Peyer's patch (tissue), 4 donors: ENCODE data around the gene ZNF879. TPM values are rescaled to one million over a fixed set of nuclear protein-coding genes. Genes with fewer than 3 reads are reported as not detected.

Source experiments
- DNase-seq, 3 donors: peaks; one replicate each; pipeline ENCODE4 v3.0.0-alpha.2; 2017 to 2019
- H3K27ac ChIP-seq, 4 donors: fragments of 200-600 bp; sonication (generic); one replicate each; pipeline ENCODE4 v1.5.1; 2016 to 2019
- H3K27me3 ChIP-seq, 2 donors: fragments of 200-600 bp; sonication (generic); one replicate each; pipeline ENCODE4 v1.5.1; 2019
- H3K36me3 ChIP-seq, 3 donors: fragments of 200-600 bp; sonication (generic); one replicate each; pipeline ENCODE4 v1.5.1; 2016 to 2019
- H3K4me1 ChIP-seq, 4 donors: fragments of 200-600 bp; sonication (generic); one replicate each; pipeline ENCODE4 v1.5.1; 2016 to 2019
- H3K4me3 ChIP-seq, 4 donors: fragments of 200-600 bp; sonication (generic); 1 replicate in 3 of 4; 2 replicates in 1 of 4; pipeline ENCODE4 v1.5.1; 2016 to 2019; ENCODE audit warnings: mild to moderate bottlenecking in 1 of 4
- H3K9me3 ChIP-seq, 4 donors: fragments of 200-600 bp; sonication (generic); one replicate each; pipeline ENCODE4 v1.5.1; 2016 to 2019; ENCODE audit warnings: mild to moderate bottlenecking in 1 of 4
- POLR2A ChIP-seq, 2 donors: fragments of 450-650 bp; IDR thresholded peaks; one replicate each; pipeline ENCODE4 v1.5.1; 2017; ENCODE audit warnings: antibody characterized with exemption in 2 of 2, mild to moderate bottlenecking in 2 of 2, moderate library complexity in 2 of 2
- total RNA-seq, 4 donors: library from RNA; depleted of rRNA; stranded (reverse); fragments of >200 nt; gene quantifications; one replicate each; pipeline ENCODE4 v1.1.0, GENCODE V29; 2016
- TF ChIP-seq, protein P1 (sequence below), 6 experiments: fragments of 450-650 bp in 4 of 6; fragments of 200-600 bp in 2 of 6; sonication (generic) in 1 of 6; IDR thresholded peaks; one replicate each; pipeline ENCODE4 v1.5.1; 2017 to 2019; ENCODE audit warnings: antibody characterized with exemption in 6 of 6, mild to moderate bottlenecking in 3 of 6, moderate library complexity in 1 of 6

ZNF879 gene
- total RNA-seq, 4 donors from 2014 or later = 3.2 to 28.1 (median 6.2) TPM

GRCh38 chr5:178986326-178986960, 37.2 kb upstream of the ZNF879 start:
- Histone ChIP-seq H3K36me3 (no peaks in the 10 kb centered on the region), H3K4me1 (no peaks in the 10 kb centered on the region), H3K27ac (no peak overlapping the region), H3K27me3 (no peaks in the 10 kb centered on the region), H3K4me3 (no peak overlapping the region), H3K9me3 (peaks cover 0 to 56% (median 3%) of the 10 kb centered on the region in 4 donors)
- TF ChIP-seq, protein P1, sequence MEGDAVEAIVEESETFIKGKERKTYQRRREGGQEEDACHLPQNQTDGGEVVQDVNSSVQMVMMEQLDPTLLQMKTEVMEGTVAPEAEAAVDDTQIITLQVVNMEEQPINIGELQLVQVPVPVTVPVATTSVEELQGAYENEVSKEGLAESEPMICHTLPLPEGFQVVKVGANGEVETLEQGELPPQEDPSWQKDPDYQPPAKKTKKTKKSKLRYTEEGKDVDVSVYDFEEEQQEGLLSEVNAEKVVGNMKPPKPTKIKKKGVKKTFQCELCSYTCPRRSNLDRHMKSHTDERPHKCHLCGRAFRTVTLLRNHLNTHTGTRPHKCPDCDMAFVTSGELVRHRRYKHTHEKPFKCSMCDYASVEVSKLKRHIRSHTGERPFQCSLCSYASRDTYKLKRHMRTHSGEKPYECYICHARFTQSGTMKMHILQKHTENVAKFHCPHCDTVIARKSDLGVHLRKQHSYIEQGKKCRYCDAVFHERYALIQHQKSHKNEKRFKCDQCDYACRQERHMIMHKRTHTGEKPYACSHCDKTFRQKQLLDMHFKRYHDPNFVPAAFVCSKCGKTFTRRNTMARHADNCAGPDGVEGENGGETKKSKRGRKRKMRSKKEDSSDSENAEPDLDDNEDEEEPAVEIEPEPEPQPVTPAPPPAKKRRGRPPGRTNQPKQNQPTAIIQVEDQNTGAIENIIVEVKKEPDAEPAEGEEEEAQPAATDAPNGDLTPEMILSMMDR (IDR thresholded peaks at IDR 0.05) = no peak
- no peak for TF ChIP-seq POLR2A (IDR thresholded peaks at IDR 0.05)
- no peak for DNase-seq

GRCh38 chr5:178988436-178989220, 35.0 kb upstream of the ZNF879 start:
- no peak for DNase-seq
- Histone ChIP-seq H3K36me3 (no peaks in the 10 kb centered on the region), H3K4me1 (no peaks in the 10 kb centered on the region), H3K4me3 (no peak overlapping the region), H3K9me3 (peaks cover 0 to 41% (median 3%) of the 10 kb centered on the region in 4 donors), H3K27me3 (no peaks in the 10 kb centered on the region), H3K27ac (no peak overlapping the region)
- TF ChIP-seq, protein P1 (IDR thresholded peaks at IDR 0.05) = no peak
- TF ChIP-seq POLR2A (IDR thresholded peaks at IDR 0.05) = no peak

GRCh38 chr5:178989311-178989710, 34.3 kb upstream of the ZNF879 start:
- no peaks in the 10 kb centered on the region for H3K4me1 ChIP-seq
- H3K27me3 ChIP-seq = no peaks in the 10 kb centered on the region
- H3K9me3 ChIP-seq = peaks cover 0 to 34% (median 5%) of the 10 kb centered on the region in 4 donors
- no peak overlapping the region for H3K27ac ChIP-seq
- no peaks in the 10 kb centered on the region for H3K36me3 ChIP-seq
- H3K4me3 ChIP-seq = no peak overlapping the region
- no peak for DNase-seq
- no peak for TF ChIP-seq POLR2A (IDR thresholded peaks at IDR 0.05)
- TF ChIP-seq, protein P1 (IDR thresholded peaks at IDR 0.05) = no peak

DNA sequence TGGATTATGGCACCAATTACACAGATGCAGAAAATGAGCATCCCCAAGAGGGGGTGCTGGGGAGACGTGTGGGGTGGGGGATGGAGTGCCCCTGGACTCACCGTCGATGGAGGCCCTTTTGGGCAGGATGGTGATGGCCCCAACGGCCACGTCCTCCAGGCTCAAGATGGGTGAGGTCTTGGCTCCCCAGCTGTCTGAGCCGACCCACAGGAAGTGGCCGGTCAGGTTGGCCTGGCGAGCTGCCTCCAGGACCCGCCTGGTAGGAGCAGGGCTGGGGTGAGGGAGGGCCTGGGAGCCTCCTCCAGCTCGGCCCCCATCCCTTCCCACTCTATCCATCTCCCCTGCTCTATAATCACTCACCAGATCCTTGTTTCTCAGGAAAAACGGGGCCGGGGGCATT, 33.1 kb upstream of the ZNF879 start:
- Histone ChIP-seq H3K27me3 (no peaks in the 10 kb centered on the region), H3K4me1 (no peaks in the 10 kb centered on the region), H3K4me3 (no peak overlapping the region), H3K27ac (no peak overlapping the region), H3K9me3 (peaks cover 0 to 30% (median 9%) of the 10 kb centered on the region in 4 donors), H3K36me3 (no peaks in the 10 kb centered on the region)
- TF ChIP-seq POLR2A (IDR thresholded peaks at IDR 0.05) = no peak
- TF ChIP-seq, protein P1 (IDR thresholded peaks at IDR 0.05) = no peak
- DNase-seq = no peak

GRCh38 chr5:178991190-178992145, 32.1 kb upstream of the ZNF879 start:
- TF ChIP-seq, protein P1 (IDR thresholded peaks at IDR 0.05) = no peak
- TF ChIP-seq POLR2A (IDR thresholded peaks at IDR 0.05) = no peak
- peaks cover 0 to 21% (median 6%) of the 10 kb centered on the region in 4 donors for H3K9me3 ChIP-seq

More at GRCh38 chr5:178991190-178992145, 32.1 kb upstream of the ZNF879 start:
- no peaks in the 10 kb centered on the region for H3K36me3 ChIP-seq
- no peak for DNase-seq
- H3K4me1 ChIP-seq = no peaks in the 10 kb centered on the region
- H3K4me3 ChIP-seq = no peak overlapping the region
- H3K27me3 ChIP-seq = no peaks in the 10 kb centered on the region
- no peak overlapping the region for H3K27ac ChIP-seq
